Fibroblast of lung (primary cell): ENCODE results near the gene MIGA2. TPM values are rescaled to one million over a fixed set of nuclear protein-coding genes. Genes with fewer than 3 reads are reported as not detected.

ENCODE experiments used
- DNase-seq, 2 donors: peaks; one replicate each; pipeline versions ENCODE4 v3.0.0 to v3.0.0-alpha.2; 2010; ENCODE audit warnings: low read depth in 2 of 2
- H2AFZ ChIP-seq: 2 replicates; pipeline ENCODE4 v1.5.1; 2012; ENCODE audit warnings: low read length, control low read depth, inconsistent platforms
- H3K27ac ChIP-seq: 2 replicates; pipeline ENCODE4 v1.5.1; 2011; ENCODE audit warnings: low read length, control low read depth; ENCODE audit not compliant: insufficient read depth
- H3K27me3 ChIP-seq: 2 replicates; pipeline ENCODE4 v1.5.1; 2011; ENCODE audit warnings: mild to moderate bottlenecking, low read length; ENCODE audit not compliant: control insufficient read depth, insufficient read depth
- H3K36me3 ChIP-seq: 2 replicates; pipeline ENCODE4 v1.5.1; 2011; ENCODE audit warnings: low read length; ENCODE audit not compliant: control insufficient read depth, insufficient read depth
- H3K4me1 ChIP-seq: 2 replicates; pipeline ENCODE4 v1.5.1; 2011; ENCODE audit warnings: low read length; ENCODE audit not compliant: control insufficient read depth, insufficient read depth; ENCODE audit errors: extremely low read depth
- H3K4me2 ChIP-seq: 2 replicates; pipeline ENCODE4 v1.5.1; 2011; ENCODE audit warnings: low read length, control low read depth; ENCODE audit not compliant: insufficient read depth; ENCODE audit errors: extremely low read depth
- H3K4me3 ChIP-seq, 4 experiments: fragments of 200-600 bp in 1 of 4; sonication (generic) in 1 of 4; replicated peaks in 1 of 4; 2 replicates each; pipeline ENCODE4 v1.5.1; 2011 to 2016; ENCODE audit warnings: low read length in 4 of 4, low read depth in 3 of 4, mild to moderate bottlenecking in 3 of 4, control low read depth in 2 of 4, inconsistent platforms in 1 of 4, mixed read lengths in 1 of 4; ENCODE audit not compliant: insufficient read depth in 1 of 4; ENCODE audit errors: control extremely low read depth in 1 of 4
- H3K79me2 ChIP-seq: 2 replicates; pipeline ENCODE4 v1.5.1; 2012; ENCODE audit warnings: mild to moderate bottlenecking, low read length, inconsistent platforms; ENCODE audit not compliant: control insufficient read depth, insufficient read depth
- H3K9ac ChIP-seq: 2 replicates; pipeline ENCODE4 v1.5.1; 2011; ENCODE audit warnings: mild to moderate bottlenecking, low read length, control low read depth; ENCODE audit not compliant: insufficient read depth
- H3K9me3 ChIP-seq: 2 replicates; pipeline ENCODE4 v1.5.1; 2012; ENCODE audit warnings: low read depth, low read length; ENCODE audit not compliant: control insufficient read depth, insufficient read depth
- H4K20me1 ChIP-seq: 2 replicates; pipeline ENCODE4 v1.5.1; 2011; ENCODE audit warnings: low read length; ENCODE audit not compliant: control insufficient read depth, insufficient read depth; ENCODE audit errors: extremely low read depth
- EZH2 ChIP-seq: IDR thresholded peaks from 2 replicates; pipeline ENCODE4 v1.5.1; 2012; ENCODE audit warnings: low read length, control low read depth, mild to moderate bottlenecking; ENCODE audit errors: missing control alignments
- polyA plus RNA-seq, 2 donors: library from polyadenylated mRNA; depleted of rRNA in 1 of 2; stranded (reverse) in 1 of 2; unstranded in 1 of 2; fragments of >200 nt; gene quantifications; 2 replicates each; pipeline ENCODE4 v1.2.1, GENCODE V29; 2011 to 2012; ENCODE audit warnings: missing spikeins in 1 of 2
- total RNA-seq: library from RNA; depleted of rRNA; stranded (reverse); fragments of >200 nt; gene quantifications from 2 replicates; pipeline ENCODE4 v1.2.1, GENCODE V29; 2014
- TF ChIP-seq, protein P1 (sequence below), 2 donors: IDR thresholded peaks in 1 of 2; conservative IDR thresholded peaks in 1 of 2; 1 replicate in 1 of 2; 2 replicates in 1 of 2; pipeline ENCODE4 v1.5.1; 2011 to 2012; ENCODE audit warnings: low read length in 2 of 2, control low read depth in 1 of 2, inconsistent platforms in 1 of 2, low read depth in 1 of 2, mild to moderate bottlenecking in 1 of 2

Gene MIGA2
- total and polyA plus RNA-seq, 2 donors (not counting 1 experiment from before 2014, with no cell fraction given) = 9.8 to 23.3 TPM

DNA sequence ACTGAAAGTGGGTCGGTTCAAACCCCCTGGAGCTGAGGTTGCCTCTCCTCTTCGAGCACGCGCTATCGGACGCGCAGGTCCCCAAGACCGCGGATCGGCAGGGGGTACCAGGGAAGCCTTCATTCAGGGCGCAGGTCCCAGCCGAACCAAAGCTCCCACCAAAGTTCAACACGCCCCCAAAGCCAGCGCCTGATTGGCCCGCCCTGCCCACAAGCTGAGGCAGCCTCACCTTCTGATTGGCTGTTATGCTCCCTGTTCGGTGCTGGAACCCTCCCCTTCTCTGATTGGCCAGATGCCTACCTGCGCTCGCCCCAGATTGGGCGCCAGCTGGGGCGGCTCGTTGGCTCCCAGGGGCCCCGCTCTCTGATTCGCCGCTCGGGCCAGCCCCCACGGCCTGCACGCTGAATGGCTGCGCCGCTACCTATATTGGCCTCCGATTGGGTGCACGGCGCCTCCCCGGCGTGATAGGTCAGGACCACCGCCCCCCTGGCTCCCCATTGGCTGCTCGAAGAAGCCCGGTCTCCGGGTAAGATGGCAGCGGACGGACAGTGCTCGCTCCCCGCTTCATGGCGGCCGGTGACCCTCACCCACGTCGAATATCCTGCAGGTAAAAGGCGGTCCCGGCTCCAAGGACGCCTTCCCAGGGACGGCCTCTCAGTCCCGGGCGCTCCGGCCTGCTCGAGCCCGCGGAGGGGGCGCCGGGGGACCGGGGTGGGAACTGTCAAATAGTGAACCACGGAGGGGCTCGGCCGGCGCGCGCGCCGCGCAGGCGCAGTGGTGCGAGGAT is 44.4 kb downstream of the MIGA2 start, which contains the start of gene DOLPP1:
TSS of gene DOLPP1 (plus strand) at position 511 of the 787 bp plus-strand sequence. CDS start at position 532, 21 bp downstream.
- Histone ChIP-seq H3K9ac (peak within 1 kb of the TSS; percentile 64), H3K36me3 (no peaks in the 10 kb centered on the region), H3K9me3 (no peaks in the 10 kb centered on the region)

DNA sequence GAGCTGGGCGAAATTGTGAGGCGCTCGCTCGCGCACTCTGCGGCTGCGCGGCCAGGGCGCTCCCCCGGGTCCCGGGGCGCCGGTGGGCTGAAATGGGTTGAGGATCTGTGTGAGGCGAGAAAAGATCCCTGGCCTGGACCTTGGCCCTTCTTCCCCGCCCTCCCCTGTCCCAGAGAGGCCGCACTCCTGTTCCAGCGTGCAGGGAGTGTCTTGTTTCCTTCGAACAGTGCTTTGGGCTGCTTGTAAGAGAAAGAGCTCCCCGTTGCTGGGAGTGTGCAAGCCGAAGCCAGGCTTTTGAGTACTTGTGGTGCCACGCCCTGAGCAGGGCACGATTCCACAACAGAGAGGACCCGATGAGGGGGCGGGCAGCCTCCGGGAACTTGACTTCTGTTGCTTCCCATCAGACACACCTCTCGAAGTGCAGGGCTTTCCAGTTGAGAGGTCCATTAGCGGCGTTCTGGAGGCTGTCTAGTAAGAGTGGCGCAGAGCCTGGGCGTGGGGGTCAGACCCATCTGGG is 45.0 kb downstream of the MIGA2 start:
- Histone ChIP-seq H3K36me3 (no peaks in the 10 kb centered on the region), H4K20me1 (no peaks in the 10 kb centered on the region), H3K79me2 (peaks cover 18% of the 10 kb centered on the region), H3K27me3 (no peaks in the 10 kb centered on the region), H3K27ac (peak overlapping the region; percentile 65), H3K4me3 (peak overlapping the region; percentile 84 to 92 (median 84)), H2AFZ (peak overlapping the region; percentile 81), H3K9ac (peak overlapping the region; percentile 64), H3K4me1 (peaks cover 6% of the 10 kb centered on the region), H3K4me2 (peak overlapping the region; percentile 97), H3K9me3 (no peaks in the 10 kb centered on the region)
- TF ChIP-seq, protein P1, sequence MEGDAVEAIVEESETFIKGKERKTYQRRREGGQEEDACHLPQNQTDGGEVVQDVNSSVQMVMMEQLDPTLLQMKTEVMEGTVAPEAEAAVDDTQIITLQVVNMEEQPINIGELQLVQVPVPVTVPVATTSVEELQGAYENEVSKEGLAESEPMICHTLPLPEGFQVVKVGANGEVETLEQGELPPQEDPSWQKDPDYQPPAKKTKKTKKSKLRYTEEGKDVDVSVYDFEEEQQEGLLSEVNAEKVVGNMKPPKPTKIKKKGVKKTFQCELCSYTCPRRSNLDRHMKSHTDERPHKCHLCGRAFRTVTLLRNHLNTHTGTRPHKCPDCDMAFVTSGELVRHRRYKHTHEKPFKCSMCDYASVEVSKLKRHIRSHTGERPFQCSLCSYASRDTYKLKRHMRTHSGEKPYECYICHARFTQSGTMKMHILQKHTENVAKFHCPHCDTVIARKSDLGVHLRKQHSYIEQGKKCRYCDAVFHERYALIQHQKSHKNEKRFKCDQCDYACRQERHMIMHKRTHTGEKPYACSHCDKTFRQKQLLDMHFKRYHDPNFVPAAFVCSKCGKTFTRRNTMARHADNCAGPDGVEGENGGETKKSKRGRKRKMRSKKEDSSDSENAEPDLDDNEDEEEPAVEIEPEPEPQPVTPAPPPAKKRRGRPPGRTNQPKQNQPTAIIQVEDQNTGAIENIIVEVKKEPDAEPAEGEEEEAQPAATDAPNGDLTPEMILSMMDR (conservative IDR thresholded peaks at IDR 0.05 in 1 of 2, IDR thresholded peaks at IDR 0.05 in 1 of 2; ENCODE audit: low read depth in 1 of 2, low read length in 2 of 2) = no peak
- TF ChIP-seq EZH2 = no peak
- DNase-seq = peak in 1 of 2 donors; percentile 21

More for the DNA sequence above, 44.4 kb downstream of the MIGA2 start, which contains the start of gene DOLPP1:
- Histone ChIP-seq H3K4me2 (peak within 1 kb of the TSS; percentile 97), H3K27me3 (no peaks in the 10 kb centered on the region), H2AFZ (peak within 1 kb of the TSS; percentile 93), H4K20me1 (no peaks in the 10 kb centered on the region), H3K27ac (peak within 1 kb of the TSS; percentile 65), H3K79me2 (peaks cover 18% of the 10 kb centered on the region), H3K4me3 (peak within 1 kb of the TSS; percentile 84 to 92 (median 84)), H3K4me1 (peaks cover 6% of the 10 kb centered on the region)
- peak; percentile 99 to 100 for DNase-seq
- TF ChIP-seq EZH2 = peak; percentile 69
- TF ChIP-seq, protein P1 (conservative IDR thresholded peaks at IDR 0.05 in 1 of 2, IDR thresholded peaks at IDR 0.05 in 1 of 2; ENCODE audit: low read depth in 1 of 2, low read length in 2 of 2) = no peak

DNA sequence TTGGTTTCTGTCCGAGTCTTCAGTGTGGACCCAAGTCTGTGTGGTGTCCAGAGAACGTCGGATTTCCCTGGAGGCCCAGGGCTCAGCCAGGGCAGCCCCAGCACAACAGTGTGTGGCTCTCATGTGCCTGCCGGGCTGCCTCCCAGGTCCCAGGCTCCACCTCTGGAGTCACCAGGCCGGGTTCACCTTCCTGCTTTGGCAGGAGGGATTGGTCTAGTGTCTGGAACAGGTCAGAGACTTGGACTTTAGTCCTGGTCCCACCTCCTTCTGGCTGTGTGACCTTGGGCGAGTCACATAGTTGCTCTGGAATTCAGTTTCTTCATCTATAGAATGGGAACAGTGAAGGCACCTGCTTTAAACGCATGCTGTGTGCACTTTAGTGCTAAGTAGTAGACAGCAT is 47.7 kb downstream of the MIGA2 start:
- peaks cover 2% of the 10 kb centered on the region for H3K36me3 ChIP-seq
- H3K9me3 ChIP-seq = no peaks in the 10 kb centered on the region
- no peak for DNase-seq
- no peak overlapping the region for H3K9ac ChIP-seq
- H3K79me2 ChIP-seq = peaks cover 18% of the 10 kb centered on the region
- TF ChIP-seq EZH2 = no peak
- TF ChIP-seq, protein P1 (conservative IDR thresholded peaks at IDR 0.05 in 1 of 2, IDR thresholded peaks at IDR 0.05 in 1 of 2; ENCODE audit: low read depth in 1 of 2, low read length in 2 of 2) = no peak
- no peak overlapping the region for H3K4me3 ChIP-seq
- H2AFZ ChIP-seq = no peak overlapping the region
- peaks cover 6% of the 10 kb centered on the region for H3K4me1 ChIP-seq
- no peaks in the 10 kb centered on the region for H3K27me3 ChIP-seq
- H3K27ac ChIP-seq = no peak overlapping the region
- no peaks in the 10 kb centered on the region for H4K20me1 ChIP-seq
- no peak overlapping the region for H3K4me2 ChIP-seq
